Activated T-cell treated with anti-CD3 and anti-CD28 coated beads for 1 hour (primary cell): ENCODE measurements around the gene TMEM181.

ENCODE experiments used
- DNase-seq: peaks from one replicate; pipeline ENCODE4 v3.0.0-alpha.2; 2020; ENCODE audit warnings: low read depth

Gene TMEM181

GRCh38 chr6:158564243-158565121 is 4.6 kb downstream of the TMEM181 start:
- no peak for DNase-seq

DNA sequence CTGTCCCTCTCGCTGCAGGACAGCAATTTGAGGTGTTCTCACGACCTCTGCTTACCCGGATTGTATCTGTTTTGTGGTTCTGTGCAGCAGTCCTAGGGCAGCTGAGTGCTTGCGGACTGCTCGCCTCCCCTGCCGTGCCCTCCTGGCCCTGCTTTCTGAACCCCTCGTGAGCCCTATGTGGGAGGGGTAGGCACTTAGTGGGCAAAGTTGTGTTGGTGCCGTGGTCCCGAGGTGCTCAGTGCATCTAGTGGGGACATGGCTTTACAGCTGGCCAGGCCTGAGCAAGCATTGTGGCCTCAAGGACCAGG is 5.2 kb downstream of the TMEM181 start:
- DNase-seq: no peak

- no peak for DNase-seq
Observed at GRCh38 chr6:158565482-158566040, 5.7 kb downstream of the TMEM181 start.

- DNase-seq: no peak
Observed at GRCh38 chr6:158566207-158566818, 6.4 kb downstream of the TMEM181 start.

- DNase-seq: no peak
Observed at GRCh38 chr6:158567152-158567551, 7.3 kb downstream of the TMEM181 start.

GRCh38 chr6:158567871-158568401 is 8.0 kb downstream of the TMEM181 start:
- no peak for DNase-seq

DNA sequence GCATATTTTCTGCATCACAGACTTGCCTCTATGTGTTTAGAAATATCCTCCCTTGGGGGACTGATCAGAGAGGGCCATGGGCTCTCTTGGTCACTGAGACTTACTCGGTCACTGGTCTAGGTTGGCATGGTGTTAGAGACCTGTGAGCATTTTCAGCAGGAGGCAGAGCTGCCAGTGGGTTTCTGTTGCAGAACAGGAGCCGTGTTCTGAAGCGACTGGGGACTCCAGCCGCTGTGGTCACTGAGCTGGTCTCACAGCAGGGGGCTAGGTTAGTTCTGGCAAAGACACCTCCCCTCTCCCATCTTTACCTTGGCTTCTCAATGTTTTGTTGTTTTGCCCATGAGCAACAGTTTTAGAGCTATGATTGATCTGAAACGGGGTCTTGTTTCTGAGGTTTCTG is 8.7 kb downstream of the TMEM181 start:
- DNase-seq: no peak

DNA sequence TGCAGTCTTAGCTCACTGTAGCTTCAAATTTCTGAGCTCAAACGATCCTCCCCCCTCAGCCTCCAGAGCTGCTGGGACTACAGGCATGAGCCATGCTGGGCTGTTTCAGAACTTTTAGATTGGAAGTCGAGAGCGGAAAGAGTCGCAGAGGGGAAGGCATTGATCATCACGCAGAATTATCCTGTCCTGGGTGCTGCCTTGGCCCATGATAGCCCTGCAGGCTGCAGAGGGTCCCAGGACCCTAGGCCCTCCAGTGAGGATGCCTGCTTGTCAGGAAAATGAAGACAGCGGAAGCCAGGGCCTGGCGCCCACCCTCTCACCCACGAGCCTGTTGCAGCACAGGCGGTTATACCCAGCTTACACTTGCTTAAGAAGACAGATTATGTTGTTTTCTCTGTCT is 9.1 kb downstream of the TMEM181 start:
- no peak for DNase-seq

- DNase-seq: no peak
Observed at GRCh38 chr6:158570681-158570962, 10.7 kb downstream of the TMEM181 start.

DNA sequence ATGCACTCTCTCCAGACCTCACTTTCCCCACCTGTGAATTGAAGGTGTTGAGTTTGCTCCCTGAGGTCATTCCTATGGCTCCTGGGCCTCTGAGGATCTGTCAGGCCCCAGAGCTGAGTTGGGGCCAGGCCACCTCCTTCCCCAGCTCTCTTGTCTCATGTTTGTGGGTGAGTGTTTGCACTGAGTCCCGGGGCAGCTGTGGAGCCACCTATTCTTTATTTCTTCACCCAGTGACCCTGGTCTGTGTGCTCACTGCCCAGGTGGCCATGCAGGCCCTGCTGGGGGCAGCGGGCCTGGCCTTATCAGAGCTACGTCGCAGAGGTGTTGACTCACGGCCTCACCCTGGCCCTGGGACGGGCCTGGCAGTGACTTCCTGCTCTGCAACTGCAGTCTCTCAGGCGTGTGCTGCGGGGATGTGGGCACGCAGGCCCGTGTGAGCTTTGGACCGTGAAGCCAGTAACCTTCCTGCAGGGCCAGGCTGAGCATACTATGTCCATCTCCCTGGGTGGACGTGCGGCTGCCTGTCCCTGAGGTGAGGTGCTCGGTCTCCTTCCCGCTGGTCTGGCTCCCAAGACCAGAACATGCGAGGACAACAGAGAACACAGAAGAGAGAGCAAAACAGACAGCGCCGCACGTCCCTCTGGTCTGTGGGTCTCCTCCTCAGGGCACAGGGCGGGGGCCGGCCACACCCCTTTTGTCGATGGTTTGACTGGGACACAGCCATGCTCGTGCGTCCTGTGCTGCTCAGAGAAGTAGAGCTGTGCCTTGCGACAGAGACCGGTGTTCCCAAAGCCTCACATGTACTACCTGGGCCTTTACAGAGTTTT is 12.1 kb downstream of the TMEM181 start:
- DNase-seq: no peak

GRCh38 chr6:158572653-158573541 is 13.0 kb downstream of the TMEM181 start:
- DNase-seq: no peak

DNA sequence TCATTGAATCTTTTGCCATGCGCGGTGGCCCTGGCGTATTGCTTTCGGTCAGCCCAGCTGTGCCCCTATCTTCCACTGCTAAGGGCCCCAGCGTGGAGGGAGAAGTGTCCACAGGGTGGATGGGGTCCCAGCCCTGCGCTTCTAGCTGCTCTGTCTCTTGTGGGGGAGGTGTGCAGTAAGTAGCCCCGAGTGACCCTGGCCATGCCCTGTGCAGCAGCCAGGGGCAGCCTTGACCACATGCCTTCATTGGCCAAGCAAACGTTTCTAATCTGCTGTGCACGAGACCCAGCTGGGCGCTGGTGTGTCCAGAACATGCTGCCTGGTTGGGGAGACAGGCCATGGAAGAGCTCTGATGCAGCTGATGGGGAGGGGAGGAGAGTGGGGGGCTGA is 13.6 kb downstream of the TMEM181 start:
- no peak for DNase-seq

DNA sequence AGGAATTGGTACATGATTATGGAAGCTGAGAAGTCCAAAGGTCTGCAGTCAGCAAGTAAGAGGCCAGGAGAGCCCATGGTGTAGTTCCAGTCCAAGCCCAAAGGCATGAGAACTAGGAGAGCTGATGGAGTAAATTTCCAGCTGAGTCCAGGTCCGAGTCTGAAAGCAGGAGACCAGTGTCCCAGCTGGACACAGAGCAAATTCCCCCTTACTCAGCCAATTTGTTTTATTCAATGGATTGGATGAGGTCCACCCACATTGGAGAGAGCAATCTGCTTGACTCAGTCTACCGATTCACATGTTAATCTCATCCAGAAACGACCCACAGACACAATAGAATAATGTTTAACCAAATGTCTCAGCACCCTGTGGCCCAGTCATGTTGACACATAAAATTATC is 14.9 kb downstream of the TMEM181 start:
- DNase-seq: no peak

- no peak for DNase-seq
Observed at GRCh38 chr6:158575550-158575949, 15.7 kb downstream of the TMEM181 start.

- no peak for DNase-seq
Observed at GRCh38 chr6:158584236-158584651, 24.4 kb downstream of the TMEM181 start.

DNA sequence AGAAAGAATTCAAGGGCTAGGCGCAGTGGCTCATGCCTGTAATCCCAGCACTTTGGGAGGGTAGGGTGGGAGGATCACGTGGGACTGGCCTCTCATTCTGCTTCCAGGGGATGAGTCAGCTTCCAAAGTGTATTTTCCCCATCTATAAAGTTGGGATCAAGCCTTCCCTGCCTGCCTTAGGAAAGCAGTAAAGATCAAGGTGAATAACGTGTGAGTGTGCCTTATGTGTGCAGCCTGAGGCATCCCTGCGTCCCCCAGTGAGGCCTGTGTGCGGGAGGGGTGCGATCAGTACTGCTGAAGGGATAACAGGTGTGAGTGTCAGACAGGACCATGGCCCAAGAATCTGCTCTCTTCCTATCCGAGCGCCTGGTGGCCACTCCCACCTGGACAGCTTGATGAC is 26.8 kb downstream of the TMEM181 start:
- no peak for DNase-seq

DNA sequence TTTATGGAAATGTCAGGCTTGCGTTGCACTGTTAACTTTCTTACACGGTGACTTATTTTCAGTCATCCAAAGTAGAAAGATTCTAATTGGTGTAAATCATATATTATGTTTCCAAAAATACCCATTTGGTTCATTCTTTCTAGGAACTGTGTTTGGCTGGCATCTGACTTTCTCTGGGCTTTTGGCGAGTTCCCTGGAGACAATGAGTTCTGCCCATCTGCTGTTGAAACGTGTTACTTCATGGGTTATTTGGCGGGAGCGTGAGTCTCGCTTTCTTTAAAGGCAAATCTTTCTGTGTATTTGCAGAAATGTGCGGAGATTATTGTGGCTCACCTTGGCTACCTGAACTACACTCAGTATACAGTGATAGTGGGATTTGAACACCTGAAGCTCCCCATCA is 29.5 kb downstream of the TMEM181 start:
- DNase-seq: no peak

DNA sequence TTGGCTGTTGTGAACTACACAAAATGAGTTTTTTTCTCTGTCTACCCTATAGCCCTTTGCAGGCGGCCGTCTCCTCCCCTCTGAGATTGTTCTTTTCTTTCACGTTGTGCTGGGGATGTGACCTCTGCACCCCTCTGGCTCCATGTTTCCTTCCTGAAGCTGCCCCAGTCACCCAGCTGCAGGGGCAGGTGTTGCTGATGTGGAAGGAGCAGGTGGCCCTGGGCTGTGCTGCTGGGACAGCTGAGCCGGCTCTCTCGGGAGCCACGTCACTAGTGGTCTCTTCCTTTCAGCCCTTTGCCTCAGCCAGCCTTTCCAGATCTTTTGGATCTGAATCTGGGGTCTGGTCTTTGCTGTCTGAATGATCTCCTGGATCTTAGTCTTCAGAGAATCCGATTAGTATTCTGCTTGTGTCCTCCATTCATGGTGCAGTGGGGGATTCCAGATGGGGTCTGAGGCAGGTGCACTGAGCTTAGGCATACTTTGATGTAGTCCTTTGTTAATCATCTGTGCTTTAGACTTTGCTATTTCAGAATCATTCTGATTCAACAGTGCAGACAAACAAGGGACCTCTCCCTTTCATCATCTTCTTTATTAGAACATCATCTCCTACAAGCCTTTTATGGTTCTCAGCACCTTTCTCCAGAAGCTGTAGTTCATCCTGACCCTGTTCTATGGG is 31.4 kb downstream of the TMEM181 start:
- DNase-seq: no peak

GRCh38 chr6:158591810-158592209 is 31.9 kb downstream of the TMEM181 start:
- DNase-seq: no peak

DNA sequence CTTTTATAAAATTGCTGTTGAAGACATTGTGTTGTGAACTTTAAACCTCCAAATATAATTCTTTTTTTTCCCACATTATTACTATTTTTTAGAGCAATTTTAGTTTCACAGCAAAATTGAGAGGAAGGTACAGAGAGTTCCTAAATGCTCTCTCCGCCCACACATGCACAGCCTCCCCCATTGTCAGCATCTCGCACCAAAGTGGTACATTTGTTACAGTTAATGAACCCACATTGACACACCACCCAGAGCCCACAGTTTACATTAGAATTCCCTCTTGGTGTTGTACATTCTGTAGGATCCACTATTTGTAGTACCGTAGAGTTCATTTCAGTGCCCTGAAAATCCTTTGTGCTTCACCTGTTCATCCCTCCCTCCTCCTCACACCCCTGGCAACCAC is 33.8 kb downstream of the TMEM181 start:
- no peak for DNase-seq

- DNase-seq: no peak
Observed at GRCh38 chr6:158595223-158595622, 35.3 kb downstream of the TMEM181 start.
